HepG2 (cell line): Measurements from ENCODE around the gene SLC8A2. TPM values are rescaled to one million over a fixed set of nuclear protein-coding genes. Genes with fewer than 3 reads are reported as not detected.

ENCODE experiments used
- ATAC-seq: fragments of 200-7000 bp; cut with Tn5 transposase; 3 replicates; pipeline ENCODE4 v1.9.1; 2020; ENCODE audit warnings: mild to moderate bottlenecking, moderate library complexity
- BruUV-seq: library from RNA; stranded (reverse); fragments of 400-500 nt; replicated peaks from 2 replicates; lab custom pipeline; 2021; lab: Mats Ljungman, UMichigan
- CTCF ChIA-PET: fragments of 300-600 bp; formaldehyde crosslinking; extraction: SDS; loops from one replicate; lab custom pipeline; 2021; ENCODE audit warnings: low total read pairs, inconsistent platforms, low intra/inter-chr PET ratio; lab: Yijun Ruan, JAX
- POLR2A ChIA-PET: fragments of 350-600 bp; sonication (Branson Sonifier 250); formaldehyde crosslinking; loops from one replicate; lab custom pipeline; 2020; ENCODE audit warnings: antibody characterized with exemption, inconsistent platforms; lab: Yijun Ruan, JAX
- DNase-seq: peaks from one replicate; pipeline ENCODE4 v3.0.0-alpha.2; 2015; ENCODE audit warnings: low spot score
- FAIRE-seq: peaks from 3 replicates; lab custom pipeline; 2011; peaks lifted over from hg19 to GRCh38; lab: Jason Lieb, UNC
- H2AFZ ChIP-seq: one replicate; pipeline ENCODE4 v1.6.1; 2011; ENCODE audit warnings: low read length, inconsistent platforms
- H3K27ac ChIP-seq: fragments of 300-600 bp; 3 replicates; pipeline ENCODE4 v1.8.0; 2011; ENCODE audit warnings: mixed run types, mild to moderate bottlenecking, mixed read lengths, low read length, inconsistent platforms; ENCODE audit not compliant: insufficient read depth; ENCODE audit errors: extremely low read length
- H3K27me3 ChIP-seq, 2 experiments: fragments of 200-600 bp in 1 of 2; 2 replicates in 1 of 2; 3 replicates in 1 of 2; pipeline versions ENCODE4 v1.6.0 to v1.8.0; 2011; ENCODE audit warnings: low read length in 2 of 2, mild to moderate bottlenecking in 2 of 2, moderate library complexity in 2 of 2, inconsistent platforms in 1 of 2; ENCODE audit not compliant: insufficient read depth in 2 of 2, control insufficient read depth in 1 of 2
- H3K36me3 ChIP-seq, 2 experiments: fragments of 200-600 bp in 1 of 2; replicated peaks in 1 of 2; 2 replicates in 1 of 2; 3 replicates in 1 of 2; pipeline versions ENCODE4 v1.5.1 to v1.8.0; 2011; ENCODE audit warnings: low read length in 2 of 2, inconsistent platforms in 1 of 2; ENCODE audit not compliant: insufficient read depth in 2 of 2, control insufficient read depth in 1 of 2
- H3K4me1 ChIP-seq: 2 replicates; pipeline ENCODE4 v1.5.1; 2012; ENCODE audit warnings: low read length, inconsistent platforms; ENCODE audit not compliant: insufficient read depth
- H3K4me2 ChIP-seq: 2 replicates; pipeline ENCODE4 v1.6.0; 2011; ENCODE audit warnings: low read depth, low read length, inconsistent platforms
- H3K4me3 ChIP-seq, 3 experiments: fragments of 200-600 bp in 1 of 3; sonication (generic), shearing (Covaris generic) in 1 of 3; replicated peaks in 1 of 3; 2 replicates each; pipeline ENCODE4 v1.5.1; 2011 to 2016; ENCODE audit warnings: low read length in 3 of 3, inconsistent platforms in 2 of 3, low read depth in 2 of 3, mild to moderate bottlenecking in 2 of 3, control low read depth in 1 of 3, mixed read lengths in 1 of 3; ENCODE audit not compliant: insufficient read depth in 1 of 3
- H3K79me2 ChIP-seq: one replicate; pipeline ENCODE4 v1.6.1; 2011; ENCODE audit warnings: low read length, inconsistent platforms; ENCODE audit not compliant: insufficient read depth
- H3K9ac ChIP-seq: 2 replicates; pipeline ENCODE4 v1.6.0; 2011; ENCODE audit warnings: mild to moderate bottlenecking, low read depth, low read length, inconsistent platforms; ENCODE audit not compliant: insufficient read depth
- H3K9me3 ChIP-seq: 2 replicates; pipeline ENCODE4 v1.5.1; 2012; ENCODE audit warnings: mild to moderate bottlenecking, low read length
- H4K20me1 ChIP-seq: 2 replicates; pipeline ENCODE4 v1.6.0; 2011; ENCODE audit warnings: inconsistent platforms, mild to moderate bottlenecking, low read length, moderate library complexity; ENCODE audit not compliant: insufficient read depth
- GABPB1 ChIP-seq: IDR thresholded peaks from 2 replicates; pipeline ENCODE4 v1.6.1; 2016; ENCODE audit warnings: mild to moderate bottlenecking, missing genetic modification reagents, moderate library complexity, missing compliant biosample characterization
- ZBTB44 ChIP-seq: sonication (generic); formaldehyde crosslinking; IDR thresholded peaks from 2 replicates; pipeline ENCODE4 v1.4.0; 2020; ENCODE audit warnings: missing genetic modification reagents
- WGBS: methylation state at CpG from one replicate; pipeline ENCODE4 v1.1.6; 2017; ENCODE audit warnings: low lambda C conversion rate; 5-methylcytosine and 5-hydroxymethylcytosine counted together
- in situ Hi-C: cut with HindIII; loops from 2 replicates; pipeline ENCODE4 v1.10.0; 2017; ENCODE audit warnings: low pct_unique_long_range_greater_than_20kb; ENCODE audit not compliant: extremely low pct_ligation_motif_present
- intact Hi-C: fragments of 100-400 bp; cut with micrococcal nuclease; formaldehyde crosslinking; loops from one replicate; pipeline ENCODE4 v1.10.0; 2022; ENCODE audit not compliant: unreplicated experiment
- polyA plus RNA-seq, 8 experiments: library from polyadenylated mRNA; depleted of rRNA in 3 of 8; stranded (reverse) in 7 of 8; unstranded in 1 of 8; fragments of >200 nt; fragmentation: Illumina TruSeq in 4 of 8; extraction: Trizol in 4 of 8; gene quantifications; 2 replicates each; pipeline versions ENCODE4 v1.2.1 to v1.2.3, GENCODE V29; 2011 to 2016; ENCODE audit warnings: low read depth in 4 of 8, missing spikeins in 1 of 8, mixed read lengths in 1 of 8; ENCODE audit not compliant: insufficient read depth in 1 of 8
- total RNA-seq, 5 experiments: library from RNA; depleted of rRNA; stranded (reverse); fragments of >200 nt; fragmentation: Illumina TruSeq; extraction: Trizol; gene quantifications; 2 replicates each; pipeline ENCODE4 v1.2.3, GENCODE V29; 2016; ENCODE audit warnings: low read depth in 1 of 5
- TF ChIP-seq, protein P1 (sequence below): sonication (generic); formaldehyde crosslinking; IDR thresholded peaks from 2 replicates; pipeline ENCODE4 v1.4.0; 2020; ENCODE audit warnings: missing genetic modification reagents

Gene SLC8A2
- total and polyA plus RNA-seq, 2 of the 13 experiments (the other 11 are each of a cell fraction or from before 2014, with no cell fraction given), result 0.02 TPM; not detected in 1

- peak within 1 kb of the TSS; percentile 32 for H3K4me2 ChIP-seq
- H2AFZ ChIP-seq, result no peak within 1 kb of the TSS
- H3K27me3 ChIP-seq, result peaks cover 17 to 80% of the 10 kb centered on the region in 2 experiments
- no peak for FAIRE-seq
- peaks cover 8% of the 10 kb centered on the region; the same call in 1 of the 2 replicates for H4K20me1 ChIP-seq
- in situ Hi-C loops, result loop anchor here (10.0 kb wide), 1 partner anchor 124 kb away; no protein-coding TSS in a partner anchor
- ChIA-PET CTCF (no interaction called here), POLR2A (no interaction called here)
- WGBS, result 0% methylated on average over 5 of the region's 70 CpGs
- intact Hi-C loops, result no loop called here
- BruUV-seq, result no TSS peak
- H3K4me1 ChIP-seq, result peaks cover 2% of the 10 kb centered on the region; the same call in 1 of the 2 replicates
- H3K27ac ChIP-seq, result no peak within 1 kb of the TSS
- no peaks in the 10 kb centered on the region for H3K36me3 ChIP-seq
- no peak for ATAC-seq
- H3K79me2 ChIP-seq, result no peaks in the 10 kb centered on the region
- TF ChIP-seq, protein P1, sequence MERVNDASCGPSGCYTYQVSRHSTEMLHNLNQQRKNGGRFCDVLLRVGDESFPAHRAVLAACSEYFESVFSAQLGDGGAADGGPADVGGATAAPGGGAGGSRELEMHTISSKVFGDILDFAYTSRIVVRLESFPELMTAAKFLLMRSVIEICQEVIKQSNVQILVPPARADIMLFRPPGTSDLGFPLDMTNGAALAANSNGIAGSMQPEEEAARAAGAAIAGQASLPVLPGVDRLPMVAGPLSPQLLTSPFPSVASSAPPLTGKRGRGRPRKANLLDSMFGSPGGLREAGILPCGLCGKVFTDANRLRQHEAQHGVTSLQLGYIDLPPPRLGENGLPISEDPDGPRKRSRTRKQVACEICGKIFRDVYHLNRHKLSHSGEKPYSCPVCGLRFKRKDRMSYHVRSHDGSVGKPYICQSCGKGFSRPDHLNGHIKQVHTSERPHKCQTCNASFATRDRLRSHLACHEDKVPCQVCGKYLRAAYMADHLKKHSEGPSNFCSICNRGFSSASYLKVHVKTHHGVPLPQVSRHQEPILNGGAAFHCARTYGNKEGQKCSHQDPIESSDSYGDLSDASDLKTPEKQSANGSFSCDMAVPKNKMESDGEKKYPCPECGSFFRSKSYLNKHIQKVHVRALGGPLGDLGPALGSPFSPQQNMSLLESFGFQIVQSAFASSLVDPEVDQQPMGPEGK (CRISPR knock-in tag), result peak; percentile 32; the same call in 1 of the 2 replicates
- TF ChIP-seq GABPB1 (CRISPR knock-in tag) (peak; percentile 31; the same call in 1 of the 2 replicates), ZBTB44 (CRISPR knock-in tag) (no peak)
- H3K9ac ChIP-seq, result no peak within 1 kb of the TSS
- peak within 1 kb of the TSS in 2 of 3 experiments; percentile 42 to 55; a peak in 3 of 6 replicates for H3K4me3 ChIP-seq
- no peak for DNase-seq
- no peaks in the 10 kb centered on the region for H3K9me3 ChIP-seq
Observed at GRCh38 chr19:47419030-47419783, 52.5 kb downstream of the SLC8A2 start, which contains the start of gene MEIS3. Gene MEIS3, minus strand, starts transcription at chr19:47419527. Its CDS starts 446 bp downstream, at chr19:47419081.
